Right lobe of liver (tissue), 4 donors: ENCODE data around the gene GLIS1.

ENCODE experiments used
- POLR2A ChIP-seq: fragments of 450-650 bp; IDR thresholded peaks from one replicate; pipeline ENCODE4 v1.6.1; 2017; ENCODE audit warnings: antibody characterized with exemption, mild to moderate bottlenecking
- TF ChIP-seq, protein P1 (sequence below), 4 donors: fragments of 200-600 bp in 3 of 4; fragments of 450-650 bp in 1 of 4; IDR thresholded peaks; one replicate each; pipeline versions ENCODE4 v1.5.1 to v1.8.0; 2016 to 2022; ENCODE audit warnings: antibody characterized with exemption in 4 of 4, mild to moderate bottlenecking in 2 of 4
- donor health status: DM: no; HTN: no; CAD: no.
- donor health status: DM: no; HTN: no; CAD: no.
- donor health status: DM: no; HTN: yes; CAD: no.

GRCh38 chr1:53559391-53559815 lies 179.6 kb downstream of the GLIS1 start:
- TF ChIP-seq, protein P1, sequence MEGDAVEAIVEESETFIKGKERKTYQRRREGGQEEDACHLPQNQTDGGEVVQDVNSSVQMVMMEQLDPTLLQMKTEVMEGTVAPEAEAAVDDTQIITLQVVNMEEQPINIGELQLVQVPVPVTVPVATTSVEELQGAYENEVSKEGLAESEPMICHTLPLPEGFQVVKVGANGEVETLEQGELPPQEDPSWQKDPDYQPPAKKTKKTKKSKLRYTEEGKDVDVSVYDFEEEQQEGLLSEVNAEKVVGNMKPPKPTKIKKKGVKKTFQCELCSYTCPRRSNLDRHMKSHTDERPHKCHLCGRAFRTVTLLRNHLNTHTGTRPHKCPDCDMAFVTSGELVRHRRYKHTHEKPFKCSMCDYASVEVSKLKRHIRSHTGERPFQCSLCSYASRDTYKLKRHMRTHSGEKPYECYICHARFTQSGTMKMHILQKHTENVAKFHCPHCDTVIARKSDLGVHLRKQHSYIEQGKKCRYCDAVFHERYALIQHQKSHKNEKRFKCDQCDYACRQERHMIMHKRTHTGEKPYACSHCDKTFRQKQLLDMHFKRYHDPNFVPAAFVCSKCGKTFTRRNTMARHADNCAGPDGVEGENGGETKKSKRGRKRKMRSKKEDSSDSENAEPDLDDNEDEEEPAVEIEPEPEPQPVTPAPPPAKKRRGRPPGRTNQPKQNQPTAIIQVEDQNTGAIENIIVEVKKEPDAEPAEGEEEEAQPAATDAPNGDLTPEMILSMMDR (IDR thresholded peaks at IDR 0.05): no peak
- no peak for TF ChIP-seq POLR2A
